AML-193 (cell line): ENCODE measurements around the gene C1QTNF6.
A peak's percentile ranks its signal among the peaks of the same experiment; 100 is the strongest.
"Not testable (repeated sequence)": the region's sequence is repeated elsewhere in the genome, so short reads cannot be mapped to it uniquely, and the experiment has no call there.

Source experiments
- DNase-seq, 2 experiments: peaks; one replicate each; lab custom pipeline; 2025; lab: John Stamatoyannopoulos, UW

The C1QTNF6 gene

DNA sequence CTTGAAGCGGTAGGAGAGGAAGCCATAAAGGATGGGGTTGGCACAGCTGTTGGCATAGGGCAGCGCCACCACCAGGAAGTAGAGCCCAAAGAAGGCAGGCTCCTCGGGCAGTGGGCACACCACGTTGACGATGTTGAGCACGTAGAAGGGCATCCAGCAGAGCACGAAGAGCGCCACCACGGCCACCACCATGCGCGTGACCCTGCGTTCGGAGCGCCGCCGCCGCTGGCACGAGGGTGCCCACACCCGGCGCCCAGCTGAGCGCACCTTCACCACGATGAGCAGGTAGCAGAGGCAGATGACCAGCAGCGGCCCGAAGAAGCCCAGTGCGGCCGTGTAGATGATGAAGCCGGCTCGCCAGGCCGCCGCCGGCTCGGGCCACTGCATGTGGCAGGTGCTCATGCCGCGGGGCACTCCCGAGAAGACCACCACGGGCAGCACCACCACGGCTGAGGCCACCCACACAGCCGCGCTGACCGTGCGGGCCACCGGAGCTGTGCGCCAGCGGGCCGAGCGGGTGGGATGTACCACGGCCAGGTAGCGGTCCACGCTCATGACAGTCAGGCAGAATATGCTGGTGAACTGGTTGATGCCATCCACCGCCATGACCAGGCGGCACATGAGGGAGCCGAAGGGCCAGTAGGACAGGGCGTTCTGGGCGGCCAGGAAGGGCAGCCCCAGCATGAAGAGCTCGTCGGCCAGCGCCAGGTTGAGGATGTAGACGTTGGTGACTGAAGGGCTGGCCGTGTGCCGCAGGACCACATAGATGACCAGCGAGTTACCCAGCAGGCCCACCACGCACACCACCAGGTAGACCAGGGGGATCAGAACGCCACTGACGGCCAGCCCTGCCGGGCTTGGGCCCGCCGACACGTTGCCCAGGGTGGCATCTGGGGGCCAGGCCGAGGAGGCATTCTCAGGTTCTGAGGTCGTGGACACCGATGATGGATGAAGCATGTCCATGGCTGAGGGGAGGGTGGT is 19.1 kb upstream of the C1QTNF6 start:
- no peak for DNase-seq

DNA sequence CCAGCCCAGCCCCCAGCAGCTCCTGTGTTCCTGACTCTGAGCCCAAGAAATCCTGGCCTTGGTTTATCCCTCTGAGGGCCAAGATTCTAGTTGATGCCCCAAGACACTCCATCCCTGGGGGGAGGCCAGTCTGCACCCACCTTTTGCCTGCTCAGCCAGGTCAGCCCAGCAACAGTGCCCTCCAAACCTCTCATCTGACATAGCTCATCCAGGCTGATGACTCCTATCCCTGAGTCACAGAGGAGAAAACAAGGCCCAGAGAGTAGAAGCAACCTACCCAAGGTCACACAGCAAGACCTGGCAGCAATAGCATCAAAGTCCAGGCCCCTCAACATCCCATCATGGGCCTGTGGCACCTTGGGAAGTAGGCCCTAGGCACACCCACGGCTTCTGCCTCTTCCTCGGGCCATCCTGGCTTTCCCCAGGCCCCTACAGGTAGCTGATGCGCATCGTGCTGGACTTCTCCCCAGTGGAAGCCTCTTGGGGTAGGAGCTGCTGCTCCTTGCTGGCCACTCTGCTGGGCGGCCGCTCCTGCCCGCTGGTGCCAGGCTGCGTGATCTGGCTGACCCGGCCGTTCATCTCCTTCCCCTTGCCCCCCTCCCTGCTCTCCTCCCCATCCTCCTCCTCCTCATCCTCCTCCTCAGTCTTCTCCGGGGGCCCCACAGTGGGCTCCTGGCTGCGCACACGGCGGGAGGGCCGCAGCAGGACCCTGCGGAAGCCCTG is 18.2 kb upstream of the C1QTNF6 start:
- no peak for DNase-seq

DNA sequence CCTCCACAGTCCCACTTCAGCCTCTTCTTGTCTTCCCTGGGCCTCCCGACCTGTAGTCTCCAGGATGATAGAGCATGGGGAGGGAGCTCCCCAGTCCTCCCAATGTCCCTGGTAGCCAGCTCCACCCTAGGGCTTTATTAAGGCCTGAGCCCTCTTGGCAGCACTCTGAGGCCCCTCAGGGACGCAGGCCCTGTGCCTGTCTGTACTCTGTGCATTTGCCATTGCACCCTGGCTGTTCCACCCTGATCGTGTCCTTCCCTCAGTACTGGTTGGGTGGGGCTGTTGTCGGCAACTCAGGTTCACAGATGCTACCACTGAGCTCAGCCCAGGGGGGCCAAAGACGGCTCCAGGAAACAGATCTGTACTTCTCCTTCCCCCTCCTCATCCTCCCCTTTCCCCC is 17.0 kb upstream of the C1QTNF6 start:
- no peak for DNase-seq

DNA sequence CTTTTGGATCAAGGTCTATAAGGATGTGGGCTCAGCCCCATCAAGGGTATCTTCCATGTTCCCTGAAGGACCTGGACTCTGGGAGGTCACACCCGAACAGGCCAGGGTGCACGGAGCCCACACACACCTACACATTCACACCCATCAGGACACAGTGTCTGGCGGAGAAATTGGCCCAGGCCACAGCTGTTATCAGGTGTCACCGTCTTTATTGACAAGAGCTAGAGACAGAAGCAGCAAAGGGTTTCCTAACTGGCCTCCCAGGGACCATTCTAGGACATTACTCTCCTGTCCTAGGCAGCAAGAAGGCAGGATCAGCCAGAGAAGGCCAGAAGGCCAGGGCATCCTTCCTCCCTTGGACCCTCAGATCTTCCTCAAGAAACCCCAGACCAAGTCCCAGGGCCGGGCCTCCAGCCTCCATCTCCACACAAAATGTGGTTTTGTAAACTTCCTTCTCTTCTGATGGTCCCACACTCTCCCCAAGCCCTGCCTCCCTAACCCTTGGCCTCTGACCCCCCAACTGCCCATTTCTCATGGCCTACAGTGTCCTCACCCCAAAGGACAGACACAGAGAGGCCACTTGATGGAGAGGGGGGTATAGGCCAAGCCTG is 16.1 kb upstream of the C1QTNF6 start:
- DNase-seq = no peak

DNA sequence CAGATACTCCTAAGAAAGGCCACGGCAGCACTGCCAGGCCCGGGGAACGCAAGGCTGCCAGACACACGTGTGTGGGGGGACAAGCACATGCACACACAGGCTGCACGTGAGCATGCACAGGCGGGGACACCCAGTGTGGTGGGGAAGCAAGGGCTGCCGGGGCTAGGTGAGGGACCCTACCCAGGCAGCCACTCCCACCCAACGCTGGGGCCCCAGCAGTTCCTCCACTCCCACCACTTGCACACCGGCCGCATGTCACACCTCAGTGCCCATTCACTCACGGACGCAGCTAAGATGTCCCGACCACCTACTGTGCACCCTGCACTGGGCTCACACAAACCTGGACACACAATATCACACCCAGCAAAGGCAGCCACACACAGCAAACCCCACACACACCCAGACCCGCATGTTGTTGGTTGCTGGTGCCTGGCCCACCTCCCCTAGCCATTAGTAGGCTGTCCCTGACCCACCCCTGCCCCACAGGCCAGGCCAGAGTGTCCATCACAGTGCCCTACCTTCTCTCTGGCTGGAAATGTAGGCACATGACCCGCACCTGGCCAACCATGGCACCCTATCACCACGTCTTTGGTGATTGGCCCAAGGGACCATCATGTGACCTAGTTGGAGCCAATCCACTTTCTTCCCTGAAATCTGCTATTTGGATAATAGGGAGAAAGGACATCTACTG is 15.5 kb upstream of the C1QTNF6 start:
- no peak for DNase-seq

DNA sequence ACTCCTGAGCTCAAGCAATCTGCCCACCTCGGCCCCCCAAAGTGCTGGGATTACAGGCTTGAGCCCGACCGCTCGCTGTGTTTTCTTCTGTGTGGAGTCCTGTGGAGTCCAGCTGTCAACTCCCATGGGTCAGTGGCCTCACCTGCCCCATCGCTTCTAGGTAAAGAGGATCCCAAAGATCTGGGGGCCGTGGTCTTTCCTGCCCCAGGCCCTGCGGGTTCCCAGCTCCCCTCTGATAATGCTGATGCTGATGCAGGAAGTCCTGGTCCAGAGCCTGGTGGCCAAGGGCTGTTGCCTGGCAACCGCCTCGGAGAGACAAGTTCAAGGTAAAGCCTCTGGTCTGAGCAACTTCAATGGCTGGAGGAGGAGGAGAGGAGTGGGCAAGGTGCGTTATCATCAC is 14.7 kb upstream of the C1QTNF6 start:
- DNase-seq = no peak

DNA sequence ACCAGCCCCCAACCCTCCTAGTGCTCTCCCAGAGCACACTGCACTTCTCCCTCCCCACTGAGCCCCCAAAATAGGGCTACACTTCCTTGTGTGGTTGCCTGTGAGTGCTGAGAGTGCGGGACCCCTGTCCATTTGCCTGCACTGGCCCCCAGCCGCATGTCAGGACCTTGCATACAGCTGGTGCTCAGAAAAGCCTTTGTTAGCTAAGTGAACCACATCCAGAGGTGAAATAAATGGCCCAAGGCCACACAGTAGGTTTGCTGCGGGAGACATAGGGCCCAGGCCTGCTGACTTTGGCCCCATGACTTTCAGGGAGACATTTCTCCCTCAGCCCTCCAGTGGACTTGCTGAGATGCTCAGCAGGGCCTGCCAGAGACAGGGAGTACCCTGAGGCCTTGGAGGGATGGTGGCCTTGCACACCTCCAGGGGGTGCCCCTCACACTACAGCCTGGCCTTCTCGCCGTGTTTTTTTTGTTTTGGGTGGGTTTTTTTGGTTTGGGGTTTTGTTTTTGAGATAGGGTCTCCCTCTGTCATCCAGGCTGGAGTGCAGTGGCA is 14.0 kb upstream of the C1QTNF6 start:
- DNase-seq = no peak

DNA sequence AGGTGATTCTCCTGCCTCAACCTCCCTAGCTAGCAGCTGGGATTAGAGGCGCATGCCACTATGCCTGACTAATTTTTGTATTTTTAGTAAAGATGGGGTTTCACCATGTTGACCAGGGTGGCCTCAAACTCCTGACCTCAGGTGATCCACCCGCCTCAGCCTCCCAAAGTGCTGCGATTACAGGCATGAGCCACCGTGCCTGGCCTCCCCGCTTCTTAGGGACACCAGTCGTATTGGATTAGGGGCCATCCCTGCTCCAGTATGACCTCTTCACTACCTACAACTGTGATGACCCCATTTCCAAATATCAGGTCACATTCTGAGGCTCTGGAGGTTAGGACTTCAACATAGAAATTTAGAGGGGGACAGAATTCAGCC is 13.4 kb upstream of the C1QTNF6 start:
- DNase-seq = not testable (repeated sequence)

DNA sequence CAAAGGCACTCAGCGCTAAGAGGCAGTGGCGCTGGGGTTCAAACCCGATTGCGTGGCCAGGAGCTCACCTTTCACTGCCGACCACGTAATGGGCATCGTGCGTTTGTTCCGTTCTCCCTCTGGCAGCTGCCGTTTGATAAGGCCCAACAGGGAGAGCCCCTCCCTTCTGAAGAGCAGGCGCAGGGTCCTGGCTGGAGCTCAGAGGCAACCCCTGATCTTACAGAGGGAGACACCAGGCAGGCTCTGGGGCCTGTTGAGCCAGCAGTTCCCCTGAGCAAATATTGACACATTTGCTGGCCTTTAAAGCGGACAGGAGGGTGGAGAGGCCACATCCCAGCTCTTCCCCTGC is 11.7 kb upstream of the C1QTNF6 start:
- no peak for DNase-seq

DNA sequence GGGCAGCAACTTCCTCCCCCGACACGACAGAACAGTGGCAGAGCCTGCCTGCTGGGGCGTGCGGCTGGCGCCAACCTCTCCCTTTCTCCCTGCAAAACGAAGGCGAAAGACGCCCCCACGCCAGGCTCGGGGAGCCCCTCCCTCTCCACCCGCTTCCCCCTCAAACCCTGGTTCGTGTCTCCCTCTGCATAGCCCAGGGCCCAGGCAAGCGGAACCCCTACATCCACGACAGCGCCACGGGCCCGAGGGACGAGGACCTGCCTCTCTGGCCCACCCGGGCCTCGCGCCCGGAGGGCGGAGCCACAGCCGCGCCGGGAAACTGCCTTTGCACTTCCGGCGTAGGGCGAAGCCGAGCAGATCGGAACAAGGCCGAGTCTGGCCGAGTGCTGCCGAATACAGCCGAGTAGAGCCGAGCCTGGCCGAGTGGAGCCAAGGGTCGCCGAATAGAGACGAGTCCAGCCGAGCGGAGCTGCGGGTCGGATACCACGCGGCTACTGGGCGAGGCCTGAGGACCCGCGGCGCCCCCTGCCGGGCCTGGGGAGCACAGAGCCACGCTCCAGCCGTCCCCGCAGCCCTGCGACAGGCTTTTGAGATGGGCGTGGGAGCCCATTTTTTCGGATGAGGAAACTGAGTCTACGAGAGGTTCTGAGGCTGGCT is 11.2 kb upstream of the C1QTNF6 start:
- DNase-seq = peak; percentile 88 to 97

DNA sequence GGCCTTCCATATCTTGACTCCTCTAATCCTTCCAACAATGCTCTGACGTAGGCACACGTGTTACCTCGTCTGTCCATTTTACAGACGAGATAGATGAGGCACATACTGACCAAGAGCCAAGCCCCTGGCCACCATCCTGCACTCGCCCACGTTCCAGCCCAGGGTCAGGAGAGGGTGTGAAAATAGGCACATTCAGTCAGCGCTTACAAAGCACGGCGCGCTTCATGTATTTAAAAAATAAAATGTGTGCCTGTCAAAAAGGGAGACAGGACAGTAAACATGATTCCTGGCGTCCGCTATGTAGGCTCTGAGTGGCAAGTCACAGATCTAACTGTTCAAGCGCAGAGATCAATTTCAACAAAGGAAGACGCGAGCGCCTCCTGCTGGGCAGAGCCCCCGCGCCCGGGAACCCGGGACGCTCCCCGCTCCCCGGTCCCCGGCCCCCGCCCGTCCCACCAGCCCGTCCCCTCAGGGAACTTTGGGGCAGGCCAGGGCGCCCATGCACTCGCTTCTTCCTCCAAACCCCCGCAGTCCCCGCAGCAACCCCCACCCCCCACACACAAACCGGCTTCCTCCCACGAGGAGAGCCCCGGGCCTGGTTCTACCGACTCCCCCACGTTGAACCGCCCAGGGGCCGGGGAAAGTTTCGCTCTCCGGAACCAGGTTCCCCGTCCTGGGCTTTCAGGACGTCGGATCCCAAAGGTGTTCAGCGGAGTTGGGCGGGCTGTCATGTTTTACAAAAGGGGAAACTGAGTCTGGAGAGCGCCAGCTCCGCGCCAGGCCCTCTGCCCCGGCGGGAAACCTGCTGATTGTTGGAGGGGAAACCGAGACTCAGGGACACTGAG is 10.4 kb upstream of the C1QTNF6 start:
- peak; percentile 56 to 59 for DNase-seq

DNA sequence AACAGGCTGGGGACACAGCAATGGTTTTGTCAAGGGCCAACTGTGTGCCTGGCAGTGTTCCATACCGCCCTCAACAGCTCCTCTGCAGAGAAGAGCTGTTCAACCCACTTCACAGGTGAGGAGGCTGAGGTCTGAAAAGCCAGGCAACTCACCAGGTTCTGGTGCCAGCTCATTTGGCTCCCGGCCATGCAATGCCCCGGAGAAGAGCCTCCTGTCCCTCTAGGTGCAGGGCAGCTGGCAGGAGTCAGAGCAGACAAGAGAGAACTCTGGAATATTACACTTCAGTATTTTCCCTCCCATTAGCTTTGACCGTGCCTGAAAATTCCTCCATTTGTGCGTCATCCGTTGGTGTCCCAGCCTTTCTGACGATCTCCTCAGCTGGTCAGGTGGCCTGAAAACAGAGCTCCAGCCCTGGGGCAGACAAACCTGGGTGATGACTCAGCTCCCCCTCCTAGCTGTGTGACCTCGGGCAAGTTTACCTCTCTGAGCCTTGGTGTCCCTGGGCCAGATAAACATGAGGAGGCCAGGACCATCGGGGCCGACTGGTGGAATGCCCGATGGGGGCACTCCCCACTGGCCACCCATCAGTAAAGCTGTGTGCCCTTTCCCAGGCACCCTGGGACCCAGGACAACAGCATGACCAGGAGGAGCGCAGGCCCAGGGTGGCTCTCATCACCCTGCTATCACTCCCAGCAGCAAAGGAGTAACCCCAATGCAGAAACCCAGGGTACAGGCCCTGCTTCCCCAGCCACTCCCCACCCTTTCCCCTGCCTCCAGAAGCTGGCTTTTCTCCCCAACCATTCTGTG is 9.6 kb upstream of the C1QTNF6 start:
- no peak for DNase-seq

DNA sequence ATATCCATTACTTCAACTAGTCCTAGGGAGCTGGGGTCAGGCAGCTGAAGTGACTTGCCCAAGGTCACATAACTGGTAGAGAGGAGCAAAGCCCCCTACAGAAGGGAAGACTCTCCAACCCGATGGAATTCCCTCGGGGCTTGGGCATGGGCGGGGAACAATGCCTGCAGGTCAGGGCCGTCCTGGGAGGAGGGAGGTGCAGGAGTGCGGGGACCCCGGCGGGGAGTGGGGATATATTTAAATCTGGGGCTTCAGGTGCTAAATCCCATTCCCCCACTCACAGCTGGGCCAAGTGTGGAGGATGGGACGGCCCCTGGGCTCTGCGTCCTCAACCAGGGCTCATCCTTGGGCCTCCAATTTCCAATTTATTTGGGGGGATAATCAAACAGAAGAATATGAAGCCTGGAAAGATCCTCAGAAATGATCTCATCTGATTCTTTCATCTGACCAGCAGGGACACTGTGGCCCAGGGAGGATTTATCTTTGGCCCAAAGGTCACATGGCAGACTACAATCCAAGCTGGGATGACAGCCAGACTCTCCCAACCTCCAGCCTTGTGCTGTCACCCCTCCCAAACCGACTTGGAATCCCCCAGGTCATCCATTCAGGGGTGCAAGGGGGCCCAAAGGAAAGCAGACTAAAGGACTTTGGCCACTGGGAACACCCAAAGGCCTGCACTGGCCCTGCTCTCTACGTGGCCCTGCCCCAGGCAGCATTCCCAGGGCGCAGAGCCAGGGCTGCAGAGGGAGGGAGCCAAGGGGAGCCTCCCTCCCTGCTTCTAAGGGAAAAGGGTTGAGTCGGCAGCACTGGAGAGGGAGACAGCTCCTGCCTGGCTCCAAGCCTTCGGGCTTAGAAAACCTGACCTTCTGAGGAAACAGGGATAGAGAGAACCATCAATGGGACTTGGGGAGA is 8.7 kb upstream of the C1QTNF6 start:
- DNase-seq = no peak

DNA sequence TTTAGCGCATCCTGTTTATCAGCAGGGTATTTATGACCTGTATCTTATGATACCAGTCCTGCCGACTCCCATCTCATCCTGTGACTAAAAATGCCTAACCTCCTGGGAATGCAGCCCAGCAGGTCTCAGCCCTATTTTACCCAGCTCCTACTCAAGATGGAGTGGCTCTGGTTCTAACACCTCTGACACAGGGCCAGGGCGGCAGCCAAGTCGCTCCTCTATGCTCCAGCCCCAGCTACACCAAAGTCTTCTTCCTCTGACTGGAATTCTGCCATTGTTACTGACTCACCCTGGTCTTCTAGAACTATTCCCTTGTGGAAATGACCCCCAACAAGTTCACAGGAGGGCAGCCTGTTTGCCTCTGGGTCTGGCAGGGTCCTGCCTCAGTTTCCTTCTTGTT is 7.9 kb upstream of the C1QTNF6 start:
- DNase-seq = no peak

DNA sequence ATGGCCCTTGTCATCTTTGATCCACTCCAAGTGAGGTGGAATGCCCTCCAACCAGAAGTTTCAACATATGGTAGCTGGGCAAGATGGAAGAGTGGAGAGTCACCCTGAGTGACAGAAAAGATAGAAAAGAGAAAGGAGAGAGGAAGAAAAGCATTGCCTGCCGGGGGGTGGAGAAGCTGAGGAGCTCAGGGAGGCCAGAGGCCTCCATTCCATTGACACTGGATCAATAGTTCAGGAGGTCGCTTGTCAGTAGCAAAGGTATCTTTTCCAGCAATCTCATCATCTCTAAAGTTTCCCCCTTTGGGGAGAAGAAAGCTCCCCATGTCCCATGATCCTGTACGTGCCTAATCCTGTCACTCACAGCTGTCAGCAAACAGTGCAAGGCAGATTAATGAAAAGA is 6.7 kb upstream of the C1QTNF6 start:
- no peak for DNase-seq

DNA sequence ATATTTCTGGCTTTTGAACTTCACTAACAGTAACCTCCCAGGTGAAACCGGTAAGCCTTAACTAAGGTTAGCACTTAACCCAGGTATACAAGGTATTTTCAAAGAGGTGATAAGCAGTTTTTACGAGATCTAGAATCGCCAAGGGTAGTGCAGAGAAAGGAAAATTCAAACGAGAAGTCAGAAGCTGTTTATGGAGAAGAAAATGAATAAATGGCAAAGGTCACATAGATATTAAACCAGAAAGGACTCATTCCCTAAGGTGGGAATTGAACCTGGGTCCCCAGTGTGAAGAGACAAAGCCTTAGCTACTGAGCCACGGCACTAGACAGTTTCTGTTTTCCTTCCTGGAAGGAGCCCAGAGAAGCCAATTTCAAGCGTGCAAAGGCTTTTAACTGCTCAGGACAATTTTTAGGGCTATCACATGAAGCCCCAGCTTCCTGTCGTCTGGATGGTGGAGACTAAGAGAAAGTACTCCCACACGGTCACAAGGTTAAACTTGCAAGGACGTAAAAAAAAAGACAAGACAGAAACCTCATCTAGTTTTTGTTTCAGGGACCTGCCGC is 5.7 kb upstream of the C1QTNF6 start:
- DNase-seq = no peak

DNA sequence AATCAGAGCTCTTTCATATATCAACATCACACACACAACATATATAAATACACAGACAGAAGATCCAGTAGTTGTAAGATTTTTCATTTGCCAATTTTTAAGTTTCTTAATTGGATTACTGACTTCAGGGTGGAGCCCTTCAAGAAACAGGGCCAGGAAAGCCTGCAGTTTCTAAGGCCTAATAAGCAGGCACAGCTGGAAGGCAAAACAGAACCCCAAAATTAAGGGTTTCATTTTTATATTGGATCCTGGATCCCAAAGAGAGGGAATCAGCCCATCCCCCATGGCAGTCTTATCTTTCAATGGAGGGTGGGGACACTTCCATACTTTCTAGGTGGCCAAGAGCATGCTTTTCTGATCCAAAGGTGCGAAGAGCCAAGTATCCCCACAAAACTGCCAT is 4.7 kb upstream of the C1QTNF6 start:
- DNase-seq = no peak

DNA sequence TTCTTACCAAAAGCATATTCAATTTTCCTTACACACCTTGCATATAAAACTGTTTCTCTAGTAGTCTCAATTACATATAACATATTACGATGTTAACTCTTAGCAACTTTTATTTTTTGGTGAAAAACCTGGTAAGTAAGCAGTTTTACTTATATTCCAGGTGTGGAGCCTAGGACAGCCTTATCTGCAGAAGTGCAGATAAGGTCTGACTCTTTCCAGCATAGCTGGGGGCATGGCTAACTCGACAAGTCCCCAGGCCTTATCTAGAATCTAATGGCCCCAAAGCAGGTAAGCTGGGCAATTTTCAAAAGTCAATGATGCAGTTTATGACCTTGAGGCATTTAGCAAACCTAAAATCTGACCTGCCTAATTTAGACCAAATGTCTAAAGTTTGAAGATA is 4.2 kb upstream of the C1QTNF6 start:
- no peak for DNase-seq
